ENCODE results near the gene LRCOL1. TPM values are rescaled to one million over a fixed set of nuclear protein-coding genes. Genes with fewer than 3 reads are reported as not detected.

Gene LRCOL1
- total and polyA plus RNA-seq, 2 of the 8 experiments (the other 6 are each of a cell fraction or from before 2014, with no cell fraction given) = not detected

GRCh38 chr12:132560614-132561426 is 49.6 kb downstream of the LRCOL1 start (continued):
- TF ChIP-seq RAD21 (IDR thresholded peaks at IDR 0.05 in 1 of 2, conservative IDR thresholded peaks at IDR 0.05 in 1 of 2; ENCODE audit: low read depth in 2 of 2, low read length in 2 of 2) (peak; percentile 34 to 53; a peak in 3 of 4 replicates), ATF2 (IDR thresholded peaks at IDR 0.05; ENCODE audit: low read length) (no peak), SIN3A (conservative IDR thresholded peaks at IDR 0.05 in 1 of 2, IDR thresholded peaks at IDR 0.05 in 1 of 2; ENCODE audit: low read depth in 1 of 2, low read length in 2 of 2) (peak in 1 of 2 experiments; percentile 67; a peak in 2 of 4 replicates), GABPA (IDR thresholded peaks at IDR 0.05; ENCODE audit: borderline replicate concordance, insufficient read depth, low read length) (peak; percentile 70; the same call in 1 of the 2 replicates), KDM4A (IDR thresholded peaks at IDR 0.05; ENCODE audit: low read depth, low read length, severe bottlenecking) (peak; percentile 70), POLR2A (IDR thresholded peaks at IDR 0.05; ENCODE audit: control extremely low read depth in 1 of 2, low read depth in 2 of 2, low read length in 2 of 2) (peak in 1 of 2 experiments; percentile 63; a peak in 2 of 3 replicates)
- TF ChIP-seq, protein P1, sequence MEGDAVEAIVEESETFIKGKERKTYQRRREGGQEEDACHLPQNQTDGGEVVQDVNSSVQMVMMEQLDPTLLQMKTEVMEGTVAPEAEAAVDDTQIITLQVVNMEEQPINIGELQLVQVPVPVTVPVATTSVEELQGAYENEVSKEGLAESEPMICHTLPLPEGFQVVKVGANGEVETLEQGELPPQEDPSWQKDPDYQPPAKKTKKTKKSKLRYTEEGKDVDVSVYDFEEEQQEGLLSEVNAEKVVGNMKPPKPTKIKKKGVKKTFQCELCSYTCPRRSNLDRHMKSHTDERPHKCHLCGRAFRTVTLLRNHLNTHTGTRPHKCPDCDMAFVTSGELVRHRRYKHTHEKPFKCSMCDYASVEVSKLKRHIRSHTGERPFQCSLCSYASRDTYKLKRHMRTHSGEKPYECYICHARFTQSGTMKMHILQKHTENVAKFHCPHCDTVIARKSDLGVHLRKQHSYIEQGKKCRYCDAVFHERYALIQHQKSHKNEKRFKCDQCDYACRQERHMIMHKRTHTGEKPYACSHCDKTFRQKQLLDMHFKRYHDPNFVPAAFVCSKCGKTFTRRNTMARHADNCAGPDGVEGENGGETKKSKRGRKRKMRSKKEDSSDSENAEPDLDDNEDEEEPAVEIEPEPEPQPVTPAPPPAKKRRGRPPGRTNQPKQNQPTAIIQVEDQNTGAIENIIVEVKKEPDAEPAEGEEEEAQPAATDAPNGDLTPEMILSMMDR (IDR thresholded peaks at IDR 0.05; ENCODE audit: control extremely low read depth in 1 of 3, insufficient read depth in 1 of 3, low read depth in 1 of 3, low read length in 3 of 3) = peak in 2 of 3 experiments; percentile 88 to 91; a peak in 3 of 4 replicates

Data from H1 (cell line).